Right kidney (tissue), 1 donor: ENCODE data around the gene CRP.
"Not testable (repeated sequence)": the region's sequence is repeated elsewhere in the genome, so short reads cannot be mapped to it uniquely, and the experiment has no call there.

ENCODE experiments used
- DNase-seq: peaks from one replicate; pipeline ENCODE4 v3.0.0-alpha.2; 2016

Gene CRP

DNA sequence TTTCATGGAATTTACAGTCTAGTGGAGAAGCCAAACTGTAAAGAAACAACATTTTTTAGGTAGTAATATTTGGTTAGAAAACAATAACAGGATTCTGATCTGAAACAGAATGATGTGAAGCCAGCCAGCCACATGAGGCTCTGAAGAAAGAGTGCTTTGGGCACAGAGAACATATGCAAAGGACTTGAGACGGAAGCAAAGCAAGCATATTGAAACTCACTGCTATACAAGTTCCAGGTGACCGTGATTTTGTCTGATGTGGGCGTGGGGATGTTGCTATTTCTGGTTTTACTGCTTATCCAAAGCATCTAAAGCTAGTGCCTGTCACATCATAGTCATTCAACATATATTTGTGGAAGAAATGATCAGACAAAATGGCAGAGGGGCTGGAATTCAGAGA, 14.7 kb downstream of the CRP start:
- no peak for DNase-seq

DNA sequence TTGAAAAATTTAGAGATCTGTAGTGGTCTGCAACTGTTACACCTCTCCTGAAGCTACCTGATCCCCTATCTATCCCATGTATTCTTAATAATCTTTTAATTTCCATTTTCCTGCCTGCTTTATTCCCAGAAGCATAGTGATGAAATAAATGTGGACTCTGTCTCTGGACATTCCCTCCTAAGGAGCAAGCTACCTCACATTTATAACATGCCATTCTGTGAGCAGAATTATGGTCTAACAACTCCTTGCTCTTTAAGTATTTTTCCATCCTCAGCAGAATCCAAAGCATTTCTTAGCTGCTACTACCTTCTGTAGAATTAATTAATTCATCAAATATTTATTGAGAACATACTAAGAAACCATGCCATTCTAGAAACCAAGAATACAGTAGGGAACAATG, 15.1 kb downstream of the CRP start:
- DNase-seq: no peak

DNA sequence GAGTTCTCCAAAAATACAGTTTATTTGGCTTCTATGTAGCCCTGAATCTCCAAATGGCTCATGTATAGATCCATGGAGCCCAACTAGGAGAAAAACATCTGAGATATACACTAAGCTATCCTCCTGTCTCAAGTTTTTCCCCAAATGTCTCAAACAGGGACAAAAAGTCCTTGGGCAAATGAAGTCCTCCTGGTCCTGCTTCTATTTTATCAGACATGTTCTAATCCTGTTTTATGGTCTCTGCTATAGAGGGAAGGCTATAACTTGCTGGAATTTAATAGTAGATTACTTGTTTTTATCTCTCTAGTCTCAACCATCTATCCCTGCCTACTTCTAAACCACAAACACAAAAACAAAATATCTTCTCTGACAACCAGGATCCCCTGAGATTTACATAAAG, 26.9 kb downstream of the CRP start:
- no peak for DNase-seq

DNA sequence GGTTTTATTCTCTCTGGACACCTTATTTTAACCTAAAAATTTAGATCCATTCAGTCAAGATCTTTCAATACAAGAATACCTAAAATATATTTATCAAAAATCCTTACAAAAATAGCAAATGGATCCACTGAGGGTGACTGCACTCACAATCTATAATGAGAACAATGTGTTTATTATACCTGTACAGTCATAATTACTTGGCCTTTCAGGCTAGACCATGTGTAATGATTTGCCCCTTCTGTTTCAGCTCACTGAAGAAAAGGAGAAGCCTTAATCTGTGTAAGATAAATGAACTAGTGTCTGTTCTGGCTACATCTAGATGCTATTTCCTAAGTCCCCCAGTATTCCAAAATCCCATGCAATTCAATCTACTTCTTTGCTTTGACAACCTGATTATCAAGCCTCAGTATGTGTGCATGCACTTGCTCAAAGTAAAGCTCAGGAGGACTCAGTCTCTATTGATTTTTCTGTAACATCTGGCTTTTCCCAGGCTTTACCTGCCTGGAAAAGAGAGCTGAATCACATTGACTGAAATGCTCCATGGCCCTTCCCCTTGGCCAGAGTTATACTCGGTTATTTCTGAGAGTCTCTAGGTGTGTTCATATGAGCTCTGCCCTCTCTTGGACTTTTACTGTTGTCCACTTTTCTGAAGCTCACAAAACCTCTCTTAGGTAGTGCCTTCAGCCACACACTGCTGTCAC, 27.6 kb downstream of the CRP start:
- no peak for DNase-seq

DNA sequence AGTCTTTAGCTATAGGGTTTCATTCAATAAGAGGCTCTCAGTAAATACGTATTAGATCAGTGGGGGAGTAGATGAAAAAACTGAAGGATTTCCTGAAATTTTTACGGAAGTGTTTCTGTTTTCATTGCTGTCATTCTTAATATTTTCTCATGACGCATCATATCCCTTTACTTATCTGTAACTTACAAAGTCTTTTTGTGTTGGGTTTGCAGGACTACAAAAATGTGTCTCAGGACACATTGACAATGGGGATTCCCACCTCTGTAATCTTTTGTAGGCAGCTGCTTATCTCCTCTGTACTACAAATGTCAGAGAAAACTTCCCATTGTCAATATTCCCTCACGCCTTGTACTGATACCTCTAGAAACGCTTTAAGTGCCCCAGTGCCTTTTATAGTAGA, 35.5 kb downstream of the CRP start:
- DNase-seq: no peak

DNA sequence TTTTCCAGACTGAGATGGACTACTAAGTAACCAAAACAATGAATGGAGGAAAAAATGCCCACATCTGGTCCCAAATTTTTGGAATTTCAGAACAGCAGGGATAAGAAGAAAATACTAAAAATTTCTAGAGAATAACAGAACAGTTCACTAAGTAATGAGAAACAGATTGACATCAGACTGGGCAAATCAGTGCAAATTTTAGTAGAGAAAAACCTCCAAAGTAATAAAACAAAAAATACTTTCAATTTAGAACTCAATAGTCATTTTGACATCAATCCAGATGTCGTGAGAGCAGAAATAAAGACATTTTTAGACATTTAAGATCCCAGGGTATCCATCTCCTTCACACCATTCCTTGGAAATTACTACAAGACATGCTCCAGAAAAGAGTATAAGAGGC, 39.3 kb downstream of the CRP start:
- no peak for DNase-seq

DNA sequence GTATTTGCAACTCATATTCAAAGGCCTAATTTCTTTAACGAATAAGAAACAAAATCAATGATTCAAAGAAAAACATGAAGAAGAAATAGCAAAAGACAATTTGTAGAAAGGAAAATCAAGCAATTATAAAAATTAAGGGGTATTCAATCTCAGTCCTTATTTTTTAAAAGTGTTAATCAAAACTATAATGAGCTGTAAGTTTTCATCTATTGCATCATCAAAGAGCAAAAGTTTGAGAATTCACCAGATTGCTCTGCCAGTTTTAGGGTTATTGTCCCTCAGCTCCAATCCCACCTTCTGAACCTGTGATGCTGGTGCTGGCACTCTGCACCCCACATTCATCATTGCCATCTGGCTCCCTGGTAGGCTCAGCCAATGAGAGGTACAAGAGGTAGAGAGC, 42.0 kb downstream of the CRP start:
- not testable (repeated sequence) for DNase-seq

DNA sequence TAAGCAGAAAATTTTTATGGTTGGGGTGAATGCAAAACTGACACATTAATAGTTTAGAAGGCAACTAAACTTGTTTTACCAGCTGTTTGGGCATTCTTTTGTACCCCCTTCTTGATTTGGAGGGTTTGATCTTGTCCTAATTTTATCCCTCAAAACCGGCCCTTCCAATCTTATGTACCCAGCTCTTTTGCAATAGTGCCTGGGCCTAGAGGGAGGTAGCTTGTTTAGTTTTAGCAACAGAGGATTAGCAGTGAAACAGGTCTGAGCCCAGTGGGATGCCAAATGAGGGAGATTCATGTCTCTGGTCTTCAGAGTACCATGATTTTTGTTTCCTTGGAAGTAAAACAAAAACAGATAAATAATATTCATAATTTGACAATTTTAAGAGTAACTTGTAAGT, 45.1 kb downstream of the CRP start:
- DNase-seq: no peak

DNA sequence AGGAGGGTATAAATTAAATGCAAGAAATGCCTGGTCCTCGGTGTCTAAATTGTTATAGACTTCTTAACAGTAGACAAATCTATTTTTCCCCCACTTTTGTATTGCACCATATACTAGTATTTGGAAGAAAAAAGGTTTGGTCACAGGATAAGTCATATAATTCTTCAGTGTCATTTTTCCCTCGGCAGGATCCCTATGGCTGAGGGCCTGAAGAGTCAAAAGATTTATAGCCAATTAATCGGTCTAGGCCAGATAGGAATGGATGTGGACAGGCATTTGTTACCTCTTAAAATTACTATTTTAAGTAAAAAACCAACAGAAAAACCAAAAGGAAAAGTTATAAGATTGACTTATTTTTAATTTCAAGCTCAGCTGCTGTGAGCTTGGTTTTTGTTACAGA, 45.6 kb downstream of the CRP start:
- no peak for DNase-seq

DNA sequence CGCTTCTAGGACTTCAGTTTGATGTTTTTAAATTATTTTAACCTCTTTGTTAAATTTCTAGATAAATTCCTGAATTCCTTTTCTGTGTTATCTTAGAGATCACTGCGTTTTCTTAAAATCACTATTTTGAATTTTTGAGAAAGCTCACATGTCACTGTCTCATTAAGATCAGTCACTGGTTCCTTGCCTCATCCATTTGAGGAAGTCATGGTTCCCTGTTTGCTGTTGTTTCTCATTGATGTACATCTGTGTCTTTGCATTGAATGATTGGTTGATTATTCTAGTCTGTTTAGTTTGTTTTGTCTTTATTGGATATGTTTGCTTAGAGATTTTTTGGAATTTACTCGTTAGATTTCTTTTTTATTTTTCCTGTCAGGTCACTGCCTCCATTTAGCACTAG, 50.1 kb downstream of the CRP start:
- DNase-seq: no peak

DNA sequence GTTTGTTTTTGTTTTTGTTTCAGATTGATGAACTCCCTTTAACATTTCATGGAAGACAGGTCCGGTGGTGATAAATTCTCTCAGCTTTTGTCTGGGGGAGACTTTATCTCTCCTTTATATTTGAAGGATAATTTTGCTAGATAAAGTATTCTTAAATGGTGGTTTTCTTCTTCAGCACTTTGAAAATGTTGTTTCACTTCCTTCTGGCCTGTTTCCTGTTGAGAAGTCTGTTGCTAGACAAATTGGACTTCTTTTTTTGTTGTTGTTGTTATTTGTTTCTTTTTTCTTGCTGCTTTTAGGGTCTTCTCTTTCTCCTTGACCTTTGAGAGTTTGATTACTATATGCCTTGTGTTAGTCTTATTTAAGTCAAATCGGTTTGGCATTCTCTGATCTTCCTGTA, 50.8 kb downstream of the CRP start:
- no peak for DNase-seq
